Kidney (tissue), 14 donors: ENCODE data around the gene USH1C. TPM values are rescaled to one million over a fixed set of nuclear protein-coding genes. Genes with fewer than 3 reads are reported as not detected.

Experiments
- DNase-seq, 5 donors: peaks; one replicate each; pipeline ENCODE4 v3.0.0-alpha.2; 2013 to 2020
- FAIRE-seq: peaks from 2 replicates; lab custom pipeline; 2012; peaks lifted over from hg19 to GRCh38; lab: Jason Lieb, UNC
- H3K27ac ChIP-seq, 2 donors: one replicate each; pipeline ENCODE4 v1.7.0; 2013; ENCODE audit warnings: low read depth in 2 of 2, low read length in 2 of 2, inconsistent platforms in 1 of 2
- H3K27me3 ChIP-seq: one replicate; pipeline ENCODE4 v1.7.1; 2013; ENCODE audit warnings: low read length, inconsistent platforms; ENCODE audit not compliant: control insufficient read depth, insufficient read depth
- H3K36me3 ChIP-seq, 3 donors: one replicate each; pipeline versions ENCODE4 v1.7.0 to v1.7.1; 2013; ENCODE audit warnings: low read length in 3 of 3, control low read depth in 1 of 3, inconsistent platforms in 1 of 3; ENCODE audit not compliant: insufficient read depth in 3 of 3, control insufficient read depth in 2 of 3
- H3K4me1 ChIP-seq, 3 donors: one replicate each; pipeline versions ENCODE4 v1.7.0 to v1.7.1; 2013; ENCODE audit warnings: low read length in 3 of 3, inconsistent platforms in 1 of 3, low read depth in 1 of 3; ENCODE audit not compliant: control insufficient read depth in 2 of 3, insufficient read depth in 2 of 3
- H3K4me3 ChIP-seq, 3 donors: one replicate each; pipeline versions ENCODE4 v1.7.0 to v1.8.1; 2013; ENCODE audit warnings: low read length in 3 of 3, control low read depth in 1 of 3, inconsistent platforms in 1 of 3
- H3K9ac ChIP-seq, 3 donors: one replicate each; pipeline versions ENCODE4 v1.7.0 to v1.7.1; 2013; ENCODE audit warnings: low read length in 3 of 3, control low read depth in 1 of 3, inconsistent platforms in 1 of 3
- H3K9me3 ChIP-seq, 3 donors: one replicate each; pipeline versions ENCODE4 v1.7.0 to v1.7.1; 2013; ENCODE audit warnings: low read length in 3 of 3, control low read depth in 1 of 3, inconsistent platforms in 1 of 3; ENCODE audit not compliant: control insufficient read depth in 2 of 3, insufficient read depth in 1 of 3
- CTCF ChIP-seq: IDR thresholded peaks from 3 replicates; pipeline ENCODE4 v1.5.1; 2012; ENCODE audit warnings: mild to moderate bottlenecking, moderate library complexity, borderline replicate concordance; ENCODE audit not compliant: insufficient read depth; ENCODE audit errors: extremely low read depth
- intact Hi-C: fragments of 100-400 bp; cut with DNase I; formaldehyde crosslinking; loops from one replicate; pipeline ENCODE4 v1.11.1; 2022
- polyA plus RNA-seq: library from polyadenylated mRNA; stranded (reverse); fragments of 350-450 nt; fragmentation: Illumina TruSeq; extraction: RNeasy Lipid Tissue Mini Kit (QIAGEN cat#74804); gene quantifications from one replicate; pipeline ENCODE4 v1.2.3, GENCODE V29; 2014; ENCODE audit warnings: low read depth, low replicate concordance; ENCODE audit not compliant: insufficient read depth
- total RNA-seq: library from RNA; stranded (reverse); fragmentation: NEBNext Ultra II Directional; extraction: Animal tissue kit (Norgen Biotek cat#: 25700); gene quantifications from one replicate; pipeline ENCODE4 v1.2.1, GENCODE V29; 2021
- donor health status: control.
- donor health status: control.
- donor health status: control.
- donor health status: control.
- donor health status: control.
- donor health status: DM: yes; HTN: yes; CAD: no.
- donor health status: Normal renal cell carcinoma (clear cell type).

USH1C gene
- total and polyA plus RNA-seq, 2 donors from 2014 or later, result 38.6 to 107 TPM

DNA sequence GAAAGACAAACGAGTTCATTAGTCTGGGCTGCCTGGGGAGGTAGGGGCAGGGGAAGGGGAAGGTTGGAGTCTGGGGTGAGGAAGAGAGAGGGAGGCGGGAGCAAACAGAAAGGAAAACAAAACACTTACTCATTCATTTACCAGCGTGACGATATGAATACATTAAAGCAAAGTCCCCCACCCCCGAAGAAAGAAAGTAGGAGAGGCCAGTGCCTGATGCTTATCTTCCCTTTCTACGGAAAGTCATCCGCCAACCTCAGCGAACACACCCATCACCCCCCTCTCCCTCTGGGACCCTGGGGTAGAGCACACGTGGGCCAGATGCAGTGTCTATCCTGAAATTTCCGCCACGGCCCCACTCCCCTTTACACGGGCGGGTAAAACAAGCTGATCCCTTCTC is 81.3 kb downstream of the USH1C start:
- intact Hi-C loops, result no loop called here
- Histone ChIP-seq H3K4me1 (no peaks in the 10 kb centered on the region), H3K9ac (no peak overlapping the region), H3K36me3 (no peaks in the 10 kb centered on the region), H3K9me3 (no peaks in the 10 kb centered on the region), H3K4me3 (no peak overlapping the region), H3K27me3 (no peaks in the 10 kb centered on the region), H3K27ac (no peak overlapping the region)
- FAIRE-seq (no peak), DNase-seq (peak in 1 of 5 donors; percentile 11)
- no peak for TF ChIP-seq CTCF

- H3K4me3 ChIP-seq, result no peak overlapping the region
- no peak for DNase-seq
- no peaks in the 10 kb centered on the region for H3K9me3 ChIP-seq
- no peaks in the 10 kb centered on the region for H3K36me3 ChIP-seq
- H3K4me1 ChIP-seq, result no peaks in the 10 kb centered on the region
- intact Hi-C loops, result no loop called here
- TF ChIP-seq CTCF, result no peak
- no peak for FAIRE-seq
- H3K27me3 ChIP-seq, result no peaks in the 10 kb centered on the region
- H3K27ac ChIP-seq, result no peak overlapping the region
- no peak overlapping the region for H3K9ac ChIP-seq
These were observed 83.8 kb downstream of the USH1C start for GRCh38 chr11:17460406-17460805.

- Histone ChIP-seq H3K4me1 (no peaks in the 10 kb centered on the region), H3K36me3 (no peaks in the 10 kb centered on the region), H3K27me3 (no peaks in the 10 kb centered on the region), H3K9ac (no peak overlapping the region), H3K9me3 (no peaks in the 10 kb centered on the region), H3K4me3 (no peak overlapping the region), H3K27ac (no peak overlapping the region)
- TF ChIP-seq CTCF, result no peak
- intact Hi-C loops, result no loop called here
- no peak for FAIRE-seq
- no peak for DNase-seq
These were observed 84.8 kb downstream of the USH1C start for GRCh38 chr11:17459236-17459896.

DNA sequence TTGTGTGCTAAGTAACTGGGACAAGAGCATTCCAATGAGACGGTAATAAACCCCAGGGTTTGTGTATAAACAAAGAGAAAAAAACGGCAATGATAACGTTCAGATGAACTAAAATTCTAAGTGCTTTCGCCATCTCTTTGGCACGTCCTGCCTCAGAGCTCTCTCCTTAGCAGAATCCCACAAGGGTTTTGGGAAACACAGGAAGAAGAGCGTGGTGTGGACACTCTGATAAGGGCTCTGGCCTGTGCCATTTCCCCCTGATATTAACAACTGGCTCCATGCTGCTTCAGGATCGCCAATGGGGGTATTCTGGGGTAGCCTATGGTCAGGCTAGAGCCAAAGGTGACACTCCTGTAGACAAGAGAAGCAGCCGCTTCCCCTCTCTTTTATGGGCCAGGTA is 85.9 kb downstream of the USH1C start:
- H3K27ac ChIP-seq, result no peak overlapping the region
- H3K9ac ChIP-seq, result no peak overlapping the region
- no peaks in the 10 kb centered on the region for H3K36me3 ChIP-seq
- TF ChIP-seq CTCF, result no peak
- DNase-seq (no peak), FAIRE-seq (no peak)
- intact Hi-C loops, result no loop called here
- H3K4me1 ChIP-seq, result no peaks in the 10 kb centered on the region
- H3K4me3 ChIP-seq, result no peak overlapping the region
- H3K27me3 ChIP-seq, result no peaks in the 10 kb centered on the region
- H3K9me3 ChIP-seq, result no peaks in the 10 kb centered on the region
